ENCODE data around the gene MUC13.

- TF ChIP-seq CTCF (IDR thresholded peaks at IDR 0.05) (no peak), POLR2AphosphoS5 (IDR thresholded peaks at IDR 0.05) (no peak), POLR2A (IDR thresholded peaks at IDR 0.05) (no peak), EP300 (IDR thresholded peaks at IDR 0.05) (no peak)
These were observed 5.1 kb upstream of the MUC13 start for GRCh38 chr3:124939661-124940060.
